HEK293T (cell line): ENCODE measurements around the gene EPOP.

Experiments used
- ARNT ChIP-seq: fragments of 450-650 bp; IDR thresholded peaks from 2 replicates; pipeline ENCODE4 v1.6.1; 2017; ENCODE audit warnings: mild to moderate bottlenecking
- ELF4 ChIP-seq: fragments of 450-650 bp; IDR thresholded peaks from 2 replicates; pipeline ENCODE4 v1.6.1; 2017; ENCODE audit warnings: antibody characterized with exemption
- FOXK2 ChIP-seq: fragments of 450-650 bp; IDR thresholded peaks from 2 replicates; pipeline ENCODE4 v1.6.1; 2016; ENCODE audit warnings: mild to moderate bottlenecking
- FOXM1 ChIP-seq: fragments of 450-650 bp; IDR thresholded peaks from 2 replicates; pipeline ENCODE4 v1.6.1; 2017; ENCODE audit warnings: mild to moderate bottlenecking, borderline replicate concordance
- SUZ12 ChIP-seq: fragments of 450-650 bp; IDR thresholded peaks from 2 replicates; pipeline ENCODE4 v1.6.1; 2016; ENCODE audit warnings: mild to moderate bottlenecking
- ZNF384 ChIP-seq: fragments of 450-650 bp; IDR thresholded peaks from 2 replicates; pipeline ENCODE4 v1.6.1; 2016

- TF ChIP-seq ARNT (no peak), SUZ12 (no peak), ELF4 (no peak), FOXM1 (no peak), FOXK2 (no peak), ZNF384 (no peak)
These were observed 27.6 kb upstream of the EPOP start for GRCh38 chr17:38702166-38702915.
